Neural cell (in vitro differentiated cells): ENCODE measurements around the gene RGL1.

Experiments
- EP300 ChIP-seq: fragments of 450-650 bp; conservative IDR thresholded peaks from 2 replicates; pipeline ENCODE4 v1.6.1; 2014; ENCODE audit warnings: antibody characterized with exemption, mild to moderate bottlenecking, moderate library complexity; ENCODE audit not compliant: poor library complexity, severe bottlenecking
- TAF1 ChIP-seq: IDR thresholded peaks from 2 replicates; pipeline ENCODE4 v1.6.1; 2012; ENCODE audit warnings: low read depth
- TF ChIP-seq, protein P1 (sequence below): fragments of 450-650 bp; IDR thresholded peaks from 2 replicates; pipeline ENCODE4 v1.5.1; 2014; ENCODE audit warnings: antibody characterized with exemption, mild to moderate bottlenecking, moderate library complexity; ENCODE audit not compliant: poor library complexity, severe bottlenecking

DNA sequence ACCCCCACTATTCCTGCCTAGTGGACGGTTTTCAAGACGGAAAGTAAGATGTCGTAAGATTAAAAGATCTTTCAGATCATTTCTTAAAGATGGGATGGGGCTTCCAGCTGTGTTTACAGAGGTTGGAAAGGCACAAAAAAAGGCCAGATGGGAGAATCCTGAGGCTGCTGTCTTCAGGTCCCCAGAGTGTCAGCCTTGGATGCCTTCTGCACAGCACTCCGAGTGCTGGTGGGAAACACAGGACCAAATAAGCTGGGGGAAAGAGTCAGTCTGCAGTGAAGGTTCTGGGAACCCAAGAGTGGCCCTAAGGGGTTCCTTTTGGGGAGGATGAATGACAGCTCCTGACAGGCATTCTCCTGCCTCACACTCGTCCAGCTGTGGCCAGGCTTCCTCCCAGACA, 136.1 kb downstream of the RGL1 start:
- TF ChIP-seq TAF1 = no peak
- TF ChIP-seq, protein P1, sequence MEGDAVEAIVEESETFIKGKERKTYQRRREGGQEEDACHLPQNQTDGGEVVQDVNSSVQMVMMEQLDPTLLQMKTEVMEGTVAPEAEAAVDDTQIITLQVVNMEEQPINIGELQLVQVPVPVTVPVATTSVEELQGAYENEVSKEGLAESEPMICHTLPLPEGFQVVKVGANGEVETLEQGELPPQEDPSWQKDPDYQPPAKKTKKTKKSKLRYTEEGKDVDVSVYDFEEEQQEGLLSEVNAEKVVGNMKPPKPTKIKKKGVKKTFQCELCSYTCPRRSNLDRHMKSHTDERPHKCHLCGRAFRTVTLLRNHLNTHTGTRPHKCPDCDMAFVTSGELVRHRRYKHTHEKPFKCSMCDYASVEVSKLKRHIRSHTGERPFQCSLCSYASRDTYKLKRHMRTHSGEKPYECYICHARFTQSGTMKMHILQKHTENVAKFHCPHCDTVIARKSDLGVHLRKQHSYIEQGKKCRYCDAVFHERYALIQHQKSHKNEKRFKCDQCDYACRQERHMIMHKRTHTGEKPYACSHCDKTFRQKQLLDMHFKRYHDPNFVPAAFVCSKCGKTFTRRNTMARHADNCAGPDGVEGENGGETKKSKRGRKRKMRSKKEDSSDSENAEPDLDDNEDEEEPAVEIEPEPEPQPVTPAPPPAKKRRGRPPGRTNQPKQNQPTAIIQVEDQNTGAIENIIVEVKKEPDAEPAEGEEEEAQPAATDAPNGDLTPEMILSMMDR = no peak
- TF ChIP-seq EP300 = no peak
